HepG2 (cell line): ENCODE results near the gene DNPH1.

Experiments used
- CREB1 ChIP-seq, 2 experiments: fragments of 450-650 bp in 1 of 2; IDR thresholded peaks; 2 replicates each; pipeline ENCODE4 v1.6.1; 2016 to 2017; ENCODE audit warnings: control low read depth in 1 of 2, mild to moderate bottlenecking in 1 of 2, missing compliant biosample characterization in 1 of 2, missing genetic modification characterization in 1 of 2
- DMAP1 ChIP-seq: IDR thresholded peaks from 2 replicates; pipeline ENCODE4 v1.6.1; 2016
- PRMT3 ChIP-seq: sonication (generic); formaldehyde crosslinking; IDR thresholded peaks from 2 replicates; pipeline ENCODE4 v1.8.1; 2022; ENCODE audit warnings: low read depth, mild to moderate bottlenecking, moderate library complexity, missing genetic modification reagents, borderline replicate concordance
- ZNF274 ChIP-seq: sonication (generic); formaldehyde crosslinking; IDR thresholded peaks from 2 replicates; pipeline ENCODE4 v1.5.1; 2020; ENCODE audit warnings: mild to moderate bottlenecking, missing genetic modification reagents
- ZNF780A ChIP-seq: sonication (generic); formaldehyde crosslinking; IDR thresholded peaks from 2 replicates; pipeline ENCODE4 v1.8.0; 2022; ENCODE audit warnings: mild to moderate bottlenecking, missing genetic modification reagents, moderate library complexity
- TF ChIP-seq, protein P1 (sequence below): sonication (generic); formaldehyde crosslinking; IDR thresholded peaks from 2 replicates; pipeline ENCODE4 v1.8.1; 2023; ENCODE audit warnings: missing genetic modification reagents, inconsistent platforms, borderline replicate concordance
- TF ChIP-seq, protein P2 (sequence below): sonication (generic); formaldehyde crosslinking; IDR thresholded peaks from 2 replicates; pipeline ENCODE4 v1.5.0; 2020; ENCODE audit warnings: mild to moderate bottlenecking, missing genetic modification reagents

DNA sequence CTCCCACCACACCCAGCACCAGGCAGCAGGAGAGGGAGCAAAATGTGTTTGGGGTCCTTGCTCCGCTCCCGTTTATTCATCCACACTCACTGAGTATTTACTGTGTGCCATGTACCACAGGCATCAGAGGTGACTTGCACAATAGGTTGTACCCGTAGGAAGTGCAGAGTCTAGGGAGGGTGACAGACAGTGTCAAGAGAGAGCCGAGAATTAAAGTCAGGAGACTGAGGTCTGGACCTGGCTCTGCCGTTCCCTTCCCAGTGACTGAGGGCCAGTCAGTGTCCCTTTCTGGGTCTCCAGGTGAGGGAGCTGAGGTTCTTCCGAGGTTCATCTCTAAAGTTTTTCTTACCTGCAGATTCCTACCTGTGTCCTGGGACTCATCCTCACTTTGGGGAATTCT lies 36.3 kb upstream of the DNPH1 start:
- TF ChIP-seq ZNF274 (CRISPR knock-in tag), result no peak
- TF ChIP-seq CREB1 (IDR thresholded peaks at IDR 0.05), result no peak
- no peak for TF ChIP-seq CREB1 (CRISPR knock-in tag; IDR thresholded peaks at IDR 0.05)
- no peak for TF ChIP-seq DMAP1 (CRISPR knock-in tag)
- TF ChIP-seq, protein P1, sequence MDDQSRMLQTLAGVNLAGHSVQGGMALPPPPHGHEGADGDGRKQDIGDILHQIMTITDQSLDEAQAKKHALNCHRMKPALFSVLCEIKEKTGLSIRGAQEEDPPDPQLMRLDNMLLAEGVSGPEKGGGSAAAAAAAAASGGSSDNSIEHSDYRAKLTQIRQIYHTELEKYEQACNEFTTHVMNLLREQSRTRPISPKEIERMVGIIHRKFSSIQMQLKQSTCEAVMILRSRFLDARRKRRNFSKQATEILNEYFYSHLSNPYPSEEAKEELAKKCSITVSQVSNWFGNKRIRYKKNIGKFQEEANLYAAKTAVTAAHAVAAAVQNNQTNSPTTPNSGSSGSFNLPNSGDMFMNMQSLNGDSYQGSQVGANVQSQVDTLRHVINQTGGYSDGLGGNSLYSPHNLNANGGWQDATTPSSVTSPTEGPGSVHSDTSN, result no peak
- TF ChIP-seq, protein P2, sequence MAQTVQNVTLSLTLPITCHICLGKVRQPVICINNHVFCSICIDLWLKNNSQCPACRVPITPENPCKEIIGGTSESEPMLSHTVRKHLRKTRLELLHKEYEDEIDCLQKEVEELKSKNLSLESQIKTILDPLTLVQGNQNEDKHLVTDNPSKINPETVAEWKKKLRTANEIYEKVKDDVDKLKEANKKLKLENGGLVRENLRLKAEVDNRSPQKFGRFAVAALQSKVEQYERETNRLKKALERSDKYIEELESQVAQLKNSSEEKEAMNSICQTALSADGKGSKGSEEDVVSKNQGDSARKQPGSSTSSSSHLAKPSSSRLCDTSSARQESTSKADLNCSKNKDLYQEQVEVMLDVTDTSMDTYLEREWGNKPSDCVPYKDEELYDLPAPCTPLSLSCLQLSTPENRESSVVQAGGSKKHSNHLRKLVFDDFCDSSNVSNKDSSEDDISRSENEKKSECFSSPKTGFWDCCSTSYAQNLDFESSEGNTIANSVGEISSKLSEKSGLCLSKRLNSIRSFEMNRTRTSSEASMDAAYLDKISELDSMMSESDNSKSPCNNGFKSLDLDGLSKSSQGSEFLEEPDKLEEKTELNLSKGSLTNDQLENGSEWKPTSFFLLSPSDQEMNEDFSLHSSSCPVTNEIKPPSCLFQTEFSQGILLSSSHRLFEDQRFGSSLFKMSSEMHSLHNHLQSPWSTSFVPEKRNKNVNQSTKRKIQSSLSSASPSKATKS (CRISPR knock-in tag), result no peak
- TF ChIP-seq PRMT3 (CRISPR knock-in tag), result no peak
- TF ChIP-seq ZNF780A (CRISPR knock-in tag), result no peak
